ENCODE measurements around the gene GBP2. TPM values are rescaled to one million over a fixed set of nuclear protein-coding genes. Genes with fewer than 3 reads are reported as not detected.

GBP2 gene
- total RNA-seq, 1 experiment from 2014 or later = 2.1 TPM

DNA sequence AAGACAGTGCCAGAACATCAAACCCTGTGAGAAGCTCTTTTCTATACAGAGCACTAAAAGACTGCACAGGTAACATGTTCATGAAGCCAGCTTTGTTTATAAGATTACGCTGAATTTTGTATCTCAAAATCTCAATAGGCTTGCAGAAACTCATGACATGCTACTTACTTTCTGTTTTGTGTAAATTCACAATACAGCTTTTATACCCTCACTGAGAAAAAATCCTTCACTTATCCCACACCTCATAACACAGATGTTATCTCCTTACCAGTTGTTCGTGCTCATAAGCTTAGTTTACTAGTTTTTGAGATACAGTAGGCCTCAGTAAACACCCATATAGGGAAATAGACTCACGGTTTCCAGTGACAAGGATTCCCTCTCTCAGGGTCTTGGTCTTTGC, 24.1 kb upstream of the GBP2 start:
- intact Hi-C loops (cut with micrococcal nuclease) = loop anchor here (2.0 kb wide), 1 partner anchor 151 kb away; no protein-coding TSS in a partner anchor
- no peak overlapping the region for H3K9ac ChIP-seq (ENCODE audit: low read length)
- H3F3A ChIP-seq (ENCODE audit: low read length, unreplicated experiment) = no peaks in the 10 kb centered on the region
- no peaks in the 10 kb centered on the region for H3K4me1 ChIP-seq (ENCODE audit: insufficient read depth, low read length)
- POLR2A ChIA-PET (ENCODE audit: unreplicated experiment) = no interaction called here
- no peaks in the 10 kb centered on the region for H4K20me1 ChIP-seq (ENCODE audit: low read length)
- no peaks in the 10 kb centered on the region for H3K36me3 ChIP-seq (ENCODE audit: low read depth, low read length)
- H3K4me2 ChIP-seq (ENCODE audit: low read length) = no peak overlapping the region
- H3K27me3 ChIP-seq (ENCODE audit: low read length) = no peaks in the 10 kb centered on the region
- no peak overlapping the region for H3K4me3 ChIP-seq (ENCODE audit: low read length)
- ATAC-seq = no peak
- H3K27ac ChIP-seq (ENCODE audit: low read length) = no peak overlapping the region
- no peak overlapping the region for H2AFZ ChIP-seq (ENCODE audit: low read length)
- TF ChIP-seq, protein P1, sequence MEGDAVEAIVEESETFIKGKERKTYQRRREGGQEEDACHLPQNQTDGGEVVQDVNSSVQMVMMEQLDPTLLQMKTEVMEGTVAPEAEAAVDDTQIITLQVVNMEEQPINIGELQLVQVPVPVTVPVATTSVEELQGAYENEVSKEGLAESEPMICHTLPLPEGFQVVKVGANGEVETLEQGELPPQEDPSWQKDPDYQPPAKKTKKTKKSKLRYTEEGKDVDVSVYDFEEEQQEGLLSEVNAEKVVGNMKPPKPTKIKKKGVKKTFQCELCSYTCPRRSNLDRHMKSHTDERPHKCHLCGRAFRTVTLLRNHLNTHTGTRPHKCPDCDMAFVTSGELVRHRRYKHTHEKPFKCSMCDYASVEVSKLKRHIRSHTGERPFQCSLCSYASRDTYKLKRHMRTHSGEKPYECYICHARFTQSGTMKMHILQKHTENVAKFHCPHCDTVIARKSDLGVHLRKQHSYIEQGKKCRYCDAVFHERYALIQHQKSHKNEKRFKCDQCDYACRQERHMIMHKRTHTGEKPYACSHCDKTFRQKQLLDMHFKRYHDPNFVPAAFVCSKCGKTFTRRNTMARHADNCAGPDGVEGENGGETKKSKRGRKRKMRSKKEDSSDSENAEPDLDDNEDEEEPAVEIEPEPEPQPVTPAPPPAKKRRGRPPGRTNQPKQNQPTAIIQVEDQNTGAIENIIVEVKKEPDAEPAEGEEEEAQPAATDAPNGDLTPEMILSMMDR (conservative IDR thresholded peaks at IDR 0.05; ENCODE audit: low read depth, low read length) = no peak
- TF ChIP-seq EZH2phosphoT487 (IDR thresholded peaks at IDR 0.05; ENCODE audit: borderline replicate concordance, low read length) = no peak
- TF ChIP-seq EZH2 (IDR thresholded peaks at IDR 0.05; ENCODE audit: low read length, unreplicated experiment) = no peak
- H3K9me3 ChIP-seq (ENCODE audit: low read length) = no peaks in the 10 kb centered on the region
- CTCF ChIA-PET = no interaction called here
- H3K79me2 ChIP-seq (ENCODE audit: low read length) = no peaks in the 10 kb centered on the region
- H3K9me2 ChIP-seq (replicated peaks; ENCODE audit: low read length) = no peaks in the 10 kb centered on the region
- no TSS peak for BruUV-seq (replicated peaks)
- no peak for DNase-seq

GRCh38 chr1:89149229-89149628, 23.3 kb upstream of the GBP2 start:
- H3K4me2 ChIP-seq (ENCODE audit: low read length) = no peak overlapping the region
- no peaks in the 10 kb centered on the region for H3K4me1 ChIP-seq (ENCODE audit: insufficient read depth, low read length)
- no peaks in the 10 kb centered on the region for H4K20me1 ChIP-seq (ENCODE audit: low read length)
- DNase-seq (peak; percentile 33), ATAC-seq (peak; percentile 87)
- H3K9ac ChIP-seq (ENCODE audit: low read length) = no peak overlapping the region
- no peak overlapping the region for H3K27ac ChIP-seq (ENCODE audit: low read length)
- no peaks in the 10 kb centered on the region for H3K36me3 ChIP-seq (ENCODE audit: low read depth, low read length)
- no TSS peak for BruUV-seq (replicated peaks)
- no peaks in the 10 kb centered on the region for H3K27me3 ChIP-seq (ENCODE audit: low read length)
- H3K79me2 ChIP-seq (ENCODE audit: low read length) = no peaks in the 10 kb centered on the region
- H3F3A ChIP-seq (ENCODE audit: low read length, unreplicated experiment) = no peaks in the 10 kb centered on the region
- ChIA-PET POLR2A (ENCODE audit: unreplicated experiment) (no interaction called here), CTCF (no interaction called here)
- intact Hi-C loops (cut with micrococcal nuclease) = loop anchor here (2.0 kb wide), 1 partner anchor 150 kb away; no protein-coding TSS in a partner anchor
- no peak overlapping the region for H2AFZ ChIP-seq (ENCODE audit: low read length)
- no peaks in the 10 kb centered on the region for H3K9me2 ChIP-seq (replicated peaks; ENCODE audit: low read length)
- TF ChIP-seq EZH2 (IDR thresholded peaks at IDR 0.05; ENCODE audit: low read length, unreplicated experiment) (no peak), EZH2phosphoT487 (IDR thresholded peaks at IDR 0.05; ENCODE audit: borderline replicate concordance, low read length) (no peak)
- TF ChIP-seq, protein P1 (conservative IDR thresholded peaks at IDR 0.05; ENCODE audit: low read depth, low read length) = peak; percentile 43; the same call in 1 of the 2 replicates
- H3K9me3 ChIP-seq (ENCODE audit: low read length) = no peaks in the 10 kb centered on the region
- H3K4me3 ChIP-seq (ENCODE audit: low read length) = no peak overlapping the region

All from PC-3 (cell line).